Astrocyte of the cerebellum (primary cell): ENCODE results near the gene OR3A3.
"Not testable (repeated sequence)": the region's sequence is repeated elsewhere in the genome, so short reads cannot be mapped to it uniquely, and the experiment has no call there.

ENCODE experiments used
- DNase-seq: peaks from one replicate; pipeline ENCODE4 v3.0.0-alpha.2; 2011; ENCODE audit warnings: low read depth
- H3K4me3 ChIP-seq: 2 replicates; pipeline ENCODE4 v1.5.1; 2011; ENCODE audit warnings: mild to moderate bottlenecking, low read depth, low read length, moderate library complexity
- in situ Hi-C: cut with HindIII; loops from 2 replicates; pipeline ENCODE4 v1.10.0; 2017; ENCODE audit warnings: low sequenced_read_pairs
- TF ChIP-seq, protein P1 (sequence below): IDR thresholded peaks from 2 replicates; pipeline ENCODE4 v1.5.1; 2012; ENCODE audit warnings: low read length, low read depth, moderate library complexity, mild to moderate bottlenecking; ENCODE audit errors: missing control alignments

Gene OR3A3

DNA sequence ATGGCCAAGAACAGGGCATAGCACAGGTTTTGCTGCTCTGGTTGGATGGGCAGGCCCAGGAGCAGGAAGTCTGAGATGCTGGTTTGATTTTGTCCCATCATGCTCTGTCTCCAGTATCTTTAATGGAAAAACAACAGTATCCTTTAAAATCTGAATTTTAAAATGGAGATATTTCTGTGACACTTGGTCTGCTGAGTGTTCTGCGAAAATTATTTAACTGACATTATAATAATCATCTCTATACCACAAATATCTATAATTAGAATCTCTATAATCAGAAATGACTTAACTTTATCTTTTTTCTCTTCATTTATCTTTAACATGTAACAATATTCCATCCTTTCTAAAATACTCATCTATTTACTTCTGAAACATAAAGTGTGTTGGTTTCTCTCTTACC is 12.9 kb upstream of the OR3A3 start, which contains the start of gene OR1E1:
OR1E1 (minus strand) TSS at position 101 of the 400 bp plus-strand sequence; CDS start at position 101, 0 bp downstream.
- H3K4me3 ChIP-seq: no peak within 1 kb of the TSS
- in situ Hi-C loops: no loop called here
- DNase-seq: no peak
- TF ChIP-seq, protein P1, sequence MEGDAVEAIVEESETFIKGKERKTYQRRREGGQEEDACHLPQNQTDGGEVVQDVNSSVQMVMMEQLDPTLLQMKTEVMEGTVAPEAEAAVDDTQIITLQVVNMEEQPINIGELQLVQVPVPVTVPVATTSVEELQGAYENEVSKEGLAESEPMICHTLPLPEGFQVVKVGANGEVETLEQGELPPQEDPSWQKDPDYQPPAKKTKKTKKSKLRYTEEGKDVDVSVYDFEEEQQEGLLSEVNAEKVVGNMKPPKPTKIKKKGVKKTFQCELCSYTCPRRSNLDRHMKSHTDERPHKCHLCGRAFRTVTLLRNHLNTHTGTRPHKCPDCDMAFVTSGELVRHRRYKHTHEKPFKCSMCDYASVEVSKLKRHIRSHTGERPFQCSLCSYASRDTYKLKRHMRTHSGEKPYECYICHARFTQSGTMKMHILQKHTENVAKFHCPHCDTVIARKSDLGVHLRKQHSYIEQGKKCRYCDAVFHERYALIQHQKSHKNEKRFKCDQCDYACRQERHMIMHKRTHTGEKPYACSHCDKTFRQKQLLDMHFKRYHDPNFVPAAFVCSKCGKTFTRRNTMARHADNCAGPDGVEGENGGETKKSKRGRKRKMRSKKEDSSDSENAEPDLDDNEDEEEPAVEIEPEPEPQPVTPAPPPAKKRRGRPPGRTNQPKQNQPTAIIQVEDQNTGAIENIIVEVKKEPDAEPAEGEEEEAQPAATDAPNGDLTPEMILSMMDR: no peak

DNA sequence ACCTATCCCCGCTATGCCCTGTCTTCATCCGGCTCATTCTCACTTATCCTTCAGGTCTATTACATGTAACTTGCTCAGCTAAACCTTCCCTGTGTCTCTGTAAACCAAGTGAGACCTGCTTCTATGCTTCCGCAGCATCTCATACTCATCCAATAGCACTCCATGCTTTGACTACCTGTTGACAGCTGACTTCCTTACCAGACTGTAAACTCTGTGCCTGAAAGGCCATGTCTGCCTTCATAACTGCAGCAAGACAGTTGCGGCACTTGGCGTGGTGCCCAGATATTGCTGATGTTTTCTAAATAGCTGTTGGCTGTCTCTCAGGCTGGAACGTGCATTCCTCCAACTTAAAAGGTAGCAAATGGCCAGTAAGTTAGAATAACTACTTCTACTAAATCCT is 11.1 kb upstream of the OR3A3 start:
- in situ Hi-C loops: no loop called here
- no peak overlapping the region for H3K4me3 ChIP-seq
- DNase-seq: no peak
- TF ChIP-seq, protein P1: no peak

DNA sequence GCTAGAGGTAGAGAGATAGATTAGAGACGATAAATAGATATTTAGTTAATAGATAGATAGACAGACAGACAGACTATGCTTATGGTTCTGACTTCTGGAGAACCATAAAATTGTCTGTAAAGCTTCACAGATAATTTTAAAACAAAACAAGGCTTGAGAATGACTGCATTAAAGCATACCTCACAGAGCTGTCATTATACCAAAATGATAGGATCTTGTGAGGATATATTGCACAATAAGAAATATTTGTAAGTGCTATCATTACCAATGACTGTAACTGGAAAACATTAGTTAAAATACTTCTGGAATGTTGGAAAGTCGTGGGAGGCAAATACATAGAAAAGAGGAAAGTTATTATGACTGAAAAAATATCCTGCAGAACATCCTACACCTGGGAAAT is 9.4 kb upstream of the OR3A3 start:
- H3K4me3 ChIP-seq: no peak overlapping the region
- in situ Hi-C loops: no loop called here
- TF ChIP-seq, protein P1: no peak
- DNase-seq: no peak

DNA sequence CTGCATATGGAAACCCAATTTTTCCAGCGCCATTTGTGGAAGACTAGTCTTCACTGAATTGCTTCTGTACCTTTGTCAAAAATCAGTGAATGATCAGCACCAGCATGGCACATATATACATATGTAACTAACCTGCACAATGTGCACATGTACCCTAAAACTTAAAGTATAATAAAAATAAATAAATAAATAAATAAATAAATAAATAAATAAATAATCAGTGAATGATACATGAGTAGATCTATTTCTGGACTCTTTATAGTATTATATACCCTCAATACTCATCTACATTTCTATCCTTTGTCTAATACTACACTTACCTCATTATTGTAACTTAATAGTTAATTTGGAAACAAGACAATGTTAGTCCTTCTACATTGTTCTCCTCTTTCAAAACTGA is 7.3 kb upstream of the OR3A3 start:
- DNase-seq, in situ Hi-C loops, H3K4me3 ChIP-seq: not testable (repeated sequence)

DNA sequence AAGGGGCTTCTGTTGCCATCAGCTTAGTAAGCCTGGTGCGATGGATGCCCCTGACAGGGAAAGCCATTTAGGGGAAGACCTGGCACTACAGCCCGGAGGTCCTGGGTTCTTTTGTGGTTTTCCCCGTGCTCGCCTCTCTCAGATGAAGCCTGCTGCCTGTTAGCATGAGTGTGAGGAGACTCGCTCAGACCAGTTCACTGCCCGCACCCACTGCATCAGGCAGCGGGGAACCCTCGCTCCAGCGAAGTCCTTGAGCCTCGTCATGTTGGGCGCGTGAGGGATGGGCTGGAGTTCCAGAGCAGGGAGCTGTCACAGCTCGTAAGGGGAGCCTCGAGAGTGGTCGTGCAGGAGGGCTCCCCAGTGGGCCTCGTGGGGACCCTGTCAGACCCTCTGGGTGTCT is 1.0 kb downstream of the OR3A3 start:
- H3K4me3 ChIP-seq, DNase-seq: not testable (repeated sequence)

DNA sequence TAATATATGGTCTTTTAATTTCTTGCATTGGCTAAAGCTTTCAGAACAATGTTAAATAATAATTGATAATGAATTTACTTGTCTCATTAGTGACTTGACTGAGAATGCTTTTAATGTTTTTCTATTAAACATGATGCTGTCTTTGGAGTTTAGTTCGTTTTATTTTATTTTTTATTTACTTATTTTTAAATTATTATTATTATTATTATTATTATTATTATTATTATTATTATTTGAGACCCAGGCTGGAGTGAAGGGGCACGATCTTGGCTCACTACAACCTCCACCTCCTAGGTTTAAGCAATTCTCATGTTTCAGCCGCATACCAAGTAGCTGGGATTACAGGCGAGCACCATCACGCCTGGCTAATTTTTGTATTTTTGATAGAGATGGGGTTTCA is 4.4 kb downstream of the OR3A3 start:
- in situ Hi-C loops: loop anchor here (10.0 kb wide), 1 partner anchor 131 kb away; no protein-coding TSS in a partner anchor
- H3K4me3 ChIP-seq: no peak overlapping the region
- TF ChIP-seq, protein P1: no peak
- no peak for DNase-seq

More for the DNA sequence above, 1.0 kb downstream of the OR3A3 start:
- in situ Hi-C loops: loop anchor here (10.0 kb wide), 1 partner anchor 127 kb away; no protein-coding TSS in a partner anchor

DNA sequence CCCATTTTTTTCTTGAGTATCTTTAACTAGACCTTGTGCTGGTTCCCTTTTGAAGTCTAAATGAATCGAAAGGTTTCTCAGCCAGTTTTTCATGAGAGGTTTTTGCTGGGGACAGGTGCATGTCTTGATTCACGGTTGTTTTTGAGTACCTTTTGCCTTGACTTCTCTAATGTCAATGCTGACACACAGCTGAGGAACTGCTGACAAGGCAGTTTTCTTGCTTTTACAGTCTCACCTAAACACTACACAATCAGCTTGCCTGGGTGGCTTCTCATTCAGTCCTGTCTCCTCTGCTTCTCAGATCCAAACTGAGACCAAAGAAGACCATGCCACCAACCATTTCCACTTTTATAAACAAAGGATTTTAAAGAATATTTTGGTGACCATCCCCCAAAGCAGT is 7.1 kb downstream of the OR3A3 start:
- no peak overlapping the region for H3K4me3 ChIP-seq
- in situ Hi-C loops: loop anchor here (10.0 kb wide), 1 partner anchor 133 kb away; no protein-coding TSS in a partner anchor
- DNase-seq: no peak
- TF ChIP-seq, protein P1: no peak

DNA sequence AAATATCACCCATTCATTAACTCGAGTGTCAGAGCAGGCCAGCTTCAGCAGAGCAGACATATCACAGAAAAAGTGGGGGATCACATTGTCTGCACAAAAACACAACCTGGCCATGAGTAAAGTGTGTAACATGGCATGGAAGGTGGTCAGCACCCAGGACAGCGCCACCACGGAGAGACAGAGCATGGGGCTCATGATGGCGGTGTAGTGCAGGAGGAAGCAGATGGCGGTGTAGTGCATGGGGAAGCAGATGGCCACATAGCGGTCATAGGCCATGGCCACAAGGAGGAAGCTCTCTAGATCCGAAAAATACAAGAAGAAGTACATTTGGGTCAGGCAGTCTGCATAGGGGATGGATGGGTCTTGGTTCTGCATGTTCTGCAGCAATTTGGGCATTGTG is 22.0 kb downstream of the OR3A3 start:
- DNase-seq, H3K4me3 ChIP-seq, in situ Hi-C loops: not testable (repeated sequence)
